Fibroblast of skin of right biceps (primary cell): ENCODE results near the gene GUCA1A.
A peak's percentile ranks its signal among the peaks of the same experiment; 100 is the strongest.

ENCODE experiments used
- DNase-seq: peaks from one replicate; pipeline ENCODE4 v3.0.0-alpha.2; 2013

GUCA1A gene

GRCh38 chr6:42173101-42173500 is at the start of gene GUCA1A:
GUCA1A (plus strand) TSS chr6:42173364; CDS start chr6:42173614, 250 bp downstream.
- no peak for DNase-seq

- no peak for DNase-seq
Measured at GRCh38 chr6:42123379-42124103, 49.6 kb upstream of the GUCA1A start.

- no peak for DNase-seq
Measured at GRCh38 chr6:42124223-42124836, 48.8 kb upstream of the GUCA1A start.

GRCh38 chr6:42125231-42125630 is 47.9 kb upstream of the GUCA1A start:
- no peak for DNase-seq

GRCh38 chr6:42125663-42126062 is 47.5 kb upstream of the GUCA1A start:
- DNase-seq, result no peak

- DNase-seq, result no peak
Measured at GRCh38 chr6:42128460-42129359, 44.5 kb upstream of the GUCA1A start.

GRCh38 chr6:42129360-42129676 is 43.8 kb upstream of the GUCA1A start:
- no peak for DNase-seq

- peak; percentile 68 for DNase-seq
Measured at GRCh38 chr6:42131531-42131930, 41.6 kb upstream of the GUCA1A start.

- no peak for DNase-seq
Measured at GRCh38 chr6:42133926-42134325, 39.2 kb upstream of the GUCA1A start.

GRCh38 chr6:42135161-42135560 is 38.0 kb upstream of the GUCA1A start:
- no peak for DNase-seq

- peak; percentile 39 for DNase-seq
Measured at GRCh38 chr6:42135722-42136121, 37.4 kb upstream of the GUCA1A start.

- peak; percentile 86 for DNase-seq
Measured at GRCh38 chr6:42136508-42137193, 36.5 kb upstream of the GUCA1A start.

GRCh38 chr6:42137194-42137753 is 35.9 kb upstream of the GUCA1A start:
- no peak for DNase-seq

GRCh38 chr6:42138190-42138589 is 35.0 kb upstream of the GUCA1A start:
- DNase-seq, result no peak

GRCh38 chr6:42138630-42139619 is 34.2 kb upstream of the GUCA1A start:
- peak; percentile 47 for DNase-seq

GRCh38 chr6:42140032-42140431 is 33.1 kb upstream of the GUCA1A start:
- DNase-seq, result no peak

- peak; percentile 31 for DNase-seq
Measured at GRCh38 chr6:42140756-42141602, 32.2 kb upstream of the GUCA1A start.

- DNase-seq, result peak; percentile 23
Measured at GRCh38 chr6:42141603-42142117, 31.5 kb upstream of the GUCA1A start.

- peak; percentile 55 for DNase-seq
Measured at GRCh38 chr6:42142118-42142835, 30.9 kb upstream of the GUCA1A start, which contains the start of gene C6orf132. C6orf132 (minus strand) TSS chr6:42142620; CDS start chr6:42142444, 176 bp downstream.
